Gastroesophageal sphincter (tissue), 3 donors: ENCODE results near the gene ROR1.

Experiments used
- CTCF ChIP-seq, 4 experiments: fragments of 200-600 bp in 2 of 4; fragments of 450-650 bp in 2 of 4; sonication (generic) in 1 of 4; IDR thresholded peaks; one replicate each; pipeline ENCODE4 v1.5.1; 2017 to 2019; ENCODE audit warnings: antibody characterized with exemption in 4 of 4, mild to moderate bottlenecking in 2 of 4, moderate library complexity in 2 of 4
- EP300 ChIP-seq: sonication (generic); formaldehyde crosslinking; IDR thresholded peaks from one replicate; pipeline ENCODE4 v1.6.1; 2017; ENCODE audit warnings: antibody characterized with exemption, mild to moderate bottlenecking
- POLR2A ChIP-seq, 2 donors: fragments of 450-650 bp; IDR thresholded peaks; one replicate each; pipeline ENCODE4 v1.6.1; 2017; ENCODE audit warnings: antibody characterized with exemption in 2 of 2, mild to moderate bottlenecking in 2 of 2, moderate library complexity in 1 of 2
- POLR2AphosphoS5 ChIP-seq: sonication (generic); formaldehyde crosslinking; IDR thresholded peaks from one replicate; pipeline ENCODE4 v1.6.1; 2017; ENCODE audit warnings: antibody characterized with exemption

DNA sequence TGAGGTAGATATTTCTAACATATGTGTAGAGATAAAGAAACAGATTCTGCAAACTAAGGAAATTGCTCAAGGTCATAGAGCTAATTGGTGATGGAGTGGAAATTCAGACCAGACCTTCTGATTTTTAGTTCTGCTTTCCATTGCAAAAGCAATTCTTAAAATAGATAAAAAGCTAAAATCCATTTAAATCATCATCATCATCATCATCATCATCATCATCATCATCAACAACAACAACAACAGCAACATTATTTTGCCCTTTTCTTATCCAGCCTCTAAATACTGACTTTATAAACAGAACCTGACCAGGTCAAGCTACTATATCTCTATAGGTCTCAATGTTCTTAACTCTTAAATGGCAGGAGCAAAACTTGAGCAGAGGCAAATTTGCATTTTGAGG, 14.0 kb upstream of the ROR1 start:
- no peak for TF ChIP-seq POLR2A (IDR thresholded peaks at IDR 0.05)
- TF ChIP-seq CTCF (IDR thresholded peaks at IDR 0.05), result no peak
- TF ChIP-seq POLR2AphosphoS5, result no peak
- TF ChIP-seq EP300, result no peak
